ENCODE measurements around the gene PCOLCE2. TPM values are rescaled to one million over a fixed set of nuclear protein-coding genes. Genes with fewer than 3 reads are reported as not detected.
A peak's percentile ranks its signal among the peaks of the same experiment; 100 is the strongest.

The PCOLCE2 gene
- total and polyA plus RNA-seq, 2 experiments from 2014 or later: 45.4 to 46.4 TPM

GRCh38 chr3:142846779-142847577, 41.9 kb downstream of the PCOLCE2 start:
- H3K27ac ChIP-seq: no peak overlapping the region
- no peaks in the 10 kb centered on the region for H4K20me1 ChIP-seq (ENCODE audit: insufficient read depth)
- no peak overlapping the region for H2AFZ ChIP-seq
- no peak overlapping the region for H3K9ac ChIP-seq
- H3K4me1 ChIP-seq (ENCODE audit: insufficient read depth): peaks cover 26% of the 10 kb centered on the region
- no peaks in the 10 kb centered on the region for H3K36me3 ChIP-seq (ENCODE audit: low read depth)
- H3K27me3 ChIP-seq (replicated peaks; ENCODE audit: insufficient read depth): no peaks in the 10 kb centered on the region
- no peaks in the 10 kb centered on the region for H3K79me2 ChIP-seq (ENCODE audit: insufficient read depth)
- no peak for DNase-seq
- H3K9me3 ChIP-seq (ENCODE audit: low read depth): no peaks in the 10 kb centered on the region
- H3K4me2 ChIP-seq (ENCODE audit: unreplicated experiment): no peak overlapping the region
- H3K9me2 ChIP-seq (ENCODE audit: insufficient read depth): no peaks in the 10 kb centered on the region
- TF ChIP-seq EZH2phosphoT487 (IDR thresholded peaks at IDR 0.05; ENCODE audit: insufficient read depth, low read depth) (no peak), EZH2 (IDR thresholded peaks at IDR 0.05; ENCODE audit: insufficient read depth, poor library complexity, severe bottlenecking) (no peak)
- no peak overlapping the region for H3K4me3 ChIP-seq
- in situ Hi-C loops (cut with MboI): no loop called here
- H3F3A ChIP-seq (ENCODE audit: insufficient read depth): peaks cover 21% of the 10 kb centered on the region
- 6 to 13% methylated on average over 2 of the region's 2 CpGs for WGBS, 2 experiments (ENCODE audit: low coverage in 1 of 2, low lambda C conversion rate in 2 of 2, missing lambda C conversion rate in 2 of 2)

GRCh38 chr3:142844339-142844977, 44.4 kb downstream of the PCOLCE2 start:
- Histone ChIP-seq H3K9ac (no peak overlapping the region), H3F3A (ENCODE audit: insufficient read depth) (peaks cover 1% of the 10 kb centered on the region), H3K27ac (no peak overlapping the region), H3K27me3 (replicated peaks; ENCODE audit: insufficient read depth) (no peaks in the 10 kb centered on the region), H3K9me3 (ENCODE audit: low read depth) (no peaks in the 10 kb centered on the region), H2AFZ (peak overlapping the region; percentile 20; the same call in 1 of the 2 replicates), H3K36me3 (ENCODE audit: low read depth) (no peaks in the 10 kb centered on the region), H3K79me2 (ENCODE audit: insufficient read depth) (no peaks in the 10 kb centered on the region), H3K9me2 (ENCODE audit: insufficient read depth) (no peaks in the 10 kb centered on the region), H4K20me1 (ENCODE audit: insufficient read depth) (no peaks in the 10 kb centered on the region), H3K4me2 (ENCODE audit: unreplicated experiment) (no peak overlapping the region), H3K4me1 (ENCODE audit: insufficient read depth) (peaks cover 6% of the 10 kb centered on the region), H3K4me3 (no peak overlapping the region)
- WGBS, 2 experiments (ENCODE audit: low coverage in 1 of 2, low lambda C conversion rate in 2 of 2, missing lambda C conversion rate in 2 of 2): 24 to 27% methylated on average over 4 of the region's 4 CpGs
- in situ Hi-C loops (cut with MboI): no loop called here
- no peak for TF ChIP-seq EZH2 (IDR thresholded peaks at IDR 0.05; ENCODE audit: insufficient read depth, poor library complexity, severe bottlenecking)
- no peak for TF ChIP-seq EZH2phosphoT487 (IDR thresholded peaks at IDR 0.05; ENCODE audit: insufficient read depth, low read depth)
- peak; percentile 78 for DNase-seq

- WGBS, 2 experiments (ENCODE audit: low coverage in 1 of 2, low lambda C conversion rate in 2 of 2, missing lambda C conversion rate in 2 of 2): 95 to 100% methylated on average over 2 of the region's 2 CpGs
- Histone ChIP-seq H3K9me2 (ENCODE audit: insufficient read depth) (no peaks in the 10 kb centered on the region), H3K79me2 (ENCODE audit: insufficient read depth) (no peaks in the 10 kb centered on the region), H3K27me3 (replicated peaks; ENCODE audit: insufficient read depth) (no peaks in the 10 kb centered on the region), H2AFZ (no peak overlapping the region), H4K20me1 (ENCODE audit: insufficient read depth) (no peaks in the 10 kb centered on the region), H3K4me3 (no peak overlapping the region), H3K9ac (no peak overlapping the region), H3K4me1 (ENCODE audit: insufficient read depth) (no peaks in the 10 kb centered on the region), H3K27ac (no peak overlapping the region), H3K9me3 (ENCODE audit: low read depth) (no peaks in the 10 kb centered on the region), H3K36me3 (ENCODE audit: low read depth) (no peaks in the 10 kb centered on the region), H3K4me2 (ENCODE audit: unreplicated experiment) (no peak overlapping the region), H3F3A (ENCODE audit: insufficient read depth) (no peaks in the 10 kb centered on the region)
- no peak for DNase-seq
- in situ Hi-C loops (cut with MboI): no loop called here
- no peak for TF ChIP-seq EZH2phosphoT487 (IDR thresholded peaks at IDR 0.05; ENCODE audit: insufficient read depth, low read depth)
- no peak for TF ChIP-seq EZH2 (IDR thresholded peaks at IDR 0.05; ENCODE audit: insufficient read depth, poor library complexity, severe bottlenecking)
Measured at GRCh38 chr3:142839831-142840230, 49.1 kb downstream of the PCOLCE2 start.

GRCh38 chr3:142837526-142837925, 51.4 kb downstream of the PCOLCE2 start:
- H3K4me1 ChIP-seq (ENCODE audit: insufficient read depth): no peaks in the 10 kb centered on the region
- no peak overlapping the region for H2AFZ ChIP-seq
- no peaks in the 10 kb centered on the region for H4K20me1 ChIP-seq (ENCODE audit: insufficient read depth)
- no peak overlapping the region for H3K9ac ChIP-seq
- DNase-seq: no peak
- no peaks in the 10 kb centered on the region for H3K79me2 ChIP-seq (ENCODE audit: insufficient read depth)
- no peaks in the 10 kb centered on the region for H3K36me3 ChIP-seq (ENCODE audit: low read depth)
- WGBS, 2 experiments (ENCODE audit: low coverage in 1 of 2, low lambda C conversion rate in 2 of 2, missing lambda C conversion rate in 2 of 2): 89 to 93% methylated on average over 1 of the region's 1 CpG
- H3K27ac ChIP-seq: no peak overlapping the region
- H3K4me2 ChIP-seq (ENCODE audit: unreplicated experiment): no peak overlapping the region
- TF ChIP-seq EZH2 (IDR thresholded peaks at IDR 0.05; ENCODE audit: insufficient read depth, poor library complexity, severe bottlenecking): no peak
- TF ChIP-seq EZH2phosphoT487 (IDR thresholded peaks at IDR 0.05; ENCODE audit: insufficient read depth, low read depth): no peak
- no peaks in the 10 kb centered on the region for H3K9me3 ChIP-seq (ENCODE audit: low read depth)
- no peak overlapping the region for H3K4me3 ChIP-seq
- H3K27me3 ChIP-seq (replicated peaks; ENCODE audit: insufficient read depth): no peaks in the 10 kb centered on the region
- H3F3A ChIP-seq (ENCODE audit: insufficient read depth): no peaks in the 10 kb centered on the region
- H3K9me2 ChIP-seq (ENCODE audit: insufficient read depth): no peaks in the 10 kb centered on the region
- in situ Hi-C loops (cut with MboI): no loop called here

All from GM23248 (cell line).